GM18520 (cell line): Measurements from ENCODE around the gene C2orf81.
"Not testable (repeated sequence)": the region's sequence is repeated elsewhere in the genome, so short reads cannot be mapped to it uniquely, and the experiment has no call there.

Experiments
- ATAC-seq: cut with Tn5 transposase; IDR thresholded peaks from one replicate; pipeline ENCODE4 v1.9.1; 2021; ENCODE audit not compliant: unreplicated experiment

The C2orf81 gene

GRCh38 chr2:74421221-74421870 lies at the start of gene C2orf81, which contains the start of gene WDR54:
Gene C2orf81, minus strand, starts transcription at chr2:74421619. Its CDS starts 59 bp downstream, at chr2:74421560.
Gene WDR54, plus strand, starts transcription at chr2:74421730. Its CDS starts 424 bp downstream, at chr2:74422154.
- ATAC-seq, result peak; percentile 95

DNA sequence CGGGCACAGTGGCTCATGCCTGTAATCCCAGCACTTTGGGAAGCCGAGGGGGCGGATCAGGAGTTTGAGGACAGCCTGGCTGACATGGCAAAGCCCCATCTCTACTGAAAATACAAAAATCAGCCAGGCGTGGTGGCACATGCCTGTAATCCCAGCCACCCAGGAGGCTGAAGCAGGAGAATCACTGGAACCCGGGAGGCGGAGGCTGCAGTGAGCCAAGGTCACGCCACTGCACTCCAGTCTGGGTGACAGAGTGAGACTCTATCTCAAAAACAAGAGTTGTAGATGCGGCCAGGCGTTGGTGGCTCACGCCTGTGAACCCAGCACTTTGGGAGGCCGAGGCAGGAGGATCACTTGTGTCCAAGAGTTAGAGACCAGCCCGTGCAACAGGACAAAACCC lies 49.3 kb upstream of the C2orf81 start:
- not testable (repeated sequence) for ATAC-seq

DNA sequence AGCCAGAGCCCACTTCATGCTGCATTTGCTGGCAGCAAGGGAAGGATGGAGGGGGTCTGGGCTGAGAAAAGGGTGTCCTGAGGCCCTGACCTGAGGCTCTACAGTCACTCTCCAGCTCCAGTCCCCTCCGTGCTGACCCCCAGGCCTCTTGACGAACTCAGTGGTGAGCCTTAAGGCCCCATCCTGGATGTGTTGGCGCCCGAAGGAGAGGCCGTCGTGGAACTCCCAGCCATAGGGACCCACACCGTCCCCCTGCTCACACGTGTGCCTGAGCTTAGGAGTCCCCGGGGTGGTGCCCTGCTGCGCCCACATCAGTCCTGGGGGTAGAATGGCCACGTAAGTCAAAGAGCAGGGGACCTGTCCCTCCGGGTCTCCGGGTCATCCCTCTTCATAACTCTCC lies 43.0 kb upstream of the C2orf81 start:
- ATAC-seq, result no peak

DNA sequence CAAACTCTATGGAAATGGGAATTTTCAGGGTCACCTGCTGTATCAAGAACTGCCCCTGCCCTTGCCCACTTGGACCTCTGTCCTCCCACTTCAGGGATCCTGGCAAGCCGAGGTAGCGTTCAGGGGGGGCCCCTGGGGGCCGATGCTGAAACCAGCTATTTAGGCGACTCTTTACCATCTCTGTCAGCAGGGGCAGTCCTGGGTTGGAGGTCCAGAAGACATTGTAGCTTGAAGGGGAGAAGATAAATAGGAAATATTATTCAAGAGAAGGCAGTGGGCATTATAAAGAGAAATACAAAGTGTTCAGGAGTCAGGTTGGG lies 41.3 kb upstream of the C2orf81 start:
- no peak for ATAC-seq

DNA sequence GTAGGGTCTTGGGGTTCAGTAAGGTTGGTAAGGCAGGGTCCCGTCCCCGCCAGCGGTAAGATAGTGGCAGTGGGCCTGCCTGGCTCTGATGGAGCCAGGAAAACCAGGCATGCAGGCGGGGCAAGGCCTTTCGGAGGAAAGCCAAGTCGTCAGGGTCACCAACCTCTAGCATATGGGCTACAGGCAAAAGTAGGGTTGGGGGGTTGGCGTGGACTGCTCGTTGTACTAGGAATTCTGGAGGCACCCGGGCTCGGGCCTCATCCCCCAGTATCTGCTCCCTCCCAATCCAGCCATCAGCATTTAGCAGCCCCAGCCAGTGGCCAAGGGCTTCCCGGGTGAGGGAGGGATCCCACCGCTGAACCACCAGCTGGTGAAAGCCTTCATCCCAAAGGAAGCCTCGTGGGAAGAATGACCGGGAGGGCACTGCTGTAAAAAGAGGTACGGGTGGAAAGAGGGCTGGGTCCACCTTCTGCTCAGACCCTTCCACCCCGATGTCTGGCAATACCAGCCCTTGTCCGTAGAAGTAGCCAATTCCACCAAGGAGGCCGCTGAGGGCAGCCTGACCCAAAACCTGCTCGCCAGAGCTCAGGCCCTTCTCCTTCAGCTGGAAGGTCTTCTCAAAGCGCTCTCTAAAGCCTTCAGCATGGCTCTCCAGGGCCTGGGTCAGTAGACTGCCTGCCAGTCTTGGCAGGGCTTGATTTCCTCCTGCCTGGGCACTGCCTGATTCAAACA lies 40.8 kb upstream of the C2orf81 start:
- ATAC-seq, result no peak

GRCh38 chr2:74461187-74462053 lies 40.0 kb upstream of the C2orf81 start:
- ATAC-seq, result no peak

GRCh38 chr2:74460187-74460586 lies 38.8 kb upstream of the C2orf81 start:
- not testable (repeated sequence) for ATAC-seq

DNA sequence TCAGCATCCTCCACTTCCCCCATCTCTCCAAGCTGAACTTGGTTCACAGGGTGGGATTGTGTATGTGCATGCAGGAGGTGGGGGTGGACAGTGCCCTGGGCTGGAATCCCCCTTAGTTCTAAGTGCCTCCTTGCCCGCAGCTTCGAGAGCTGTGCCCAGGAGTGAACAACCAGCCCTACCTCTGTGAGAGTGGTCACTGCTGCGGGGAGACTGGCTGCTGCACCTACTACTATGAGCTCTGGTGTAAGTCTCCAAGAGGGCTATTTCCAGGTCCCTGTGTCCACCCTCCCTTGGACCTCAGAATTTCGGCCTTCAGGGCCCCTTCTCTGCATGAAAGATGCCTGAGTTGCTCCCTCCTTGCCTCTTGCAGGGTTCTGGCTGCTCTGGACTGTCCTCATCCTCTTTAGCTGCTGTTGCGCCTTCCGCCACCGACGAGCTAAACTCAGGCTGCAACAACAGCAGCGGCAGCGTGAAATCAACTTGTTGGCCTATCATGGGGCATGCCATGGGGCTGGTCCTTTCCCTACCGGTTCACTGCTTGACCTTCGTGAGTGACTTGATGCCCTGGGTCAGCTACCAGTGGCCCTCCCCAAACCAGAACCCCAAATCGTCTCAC lies 38.2 kb upstream of the C2orf81 start:
- ATAC-seq, result not testable (repeated sequence)

GRCh38 chr2:74458938-74459363 lies 37.5 kb upstream of the C2orf81 start:
- ATAC-seq, result no peak

DNA sequence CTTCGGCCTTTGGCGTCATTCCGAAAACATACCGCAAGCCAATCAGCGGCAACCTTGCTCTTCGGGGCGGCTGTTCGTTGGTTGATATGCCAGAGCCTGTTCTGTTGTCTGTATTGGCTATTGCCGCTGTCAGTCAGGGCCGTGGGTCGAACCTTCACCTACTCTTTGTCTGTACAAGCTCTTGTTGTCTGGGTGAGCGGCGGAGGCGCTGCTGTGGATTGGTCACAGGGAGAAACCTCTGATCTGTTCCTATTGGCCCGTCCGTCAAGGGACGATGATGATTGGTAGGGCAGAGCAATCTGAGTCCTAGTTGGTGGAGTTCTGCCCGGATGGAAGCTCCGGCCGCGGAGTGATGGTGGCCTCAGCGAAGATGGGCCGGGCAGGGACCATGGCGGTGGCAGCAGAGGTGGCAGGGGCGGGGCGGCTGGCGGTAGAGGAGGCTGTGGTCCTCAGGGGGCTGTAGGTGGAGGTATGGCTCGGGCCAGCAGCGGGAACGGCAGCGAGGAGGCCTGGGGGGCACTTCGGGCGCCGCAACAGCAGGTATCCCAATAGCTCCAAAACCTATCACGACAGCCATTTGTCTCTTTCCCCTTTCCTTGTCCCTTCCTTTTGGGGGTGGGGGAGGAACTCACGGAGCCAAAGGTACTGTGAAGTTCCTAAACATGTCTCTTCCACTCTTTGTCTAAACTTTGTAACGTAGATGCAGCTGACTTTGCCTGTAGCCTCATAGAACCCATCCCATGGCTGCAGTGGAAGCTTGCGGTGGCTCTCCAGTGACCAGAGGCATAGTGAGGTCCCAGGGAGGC lies 36.9 kb upstream of the C2orf81 start, which contains the start of gene WBP1:
TSS of gene WBP1 (plus strand) at position 307 of the 806 bp plus-strand sequence. CDS start at position 472, 165 bp downstream.
- ATAC-seq, result peak; percentile 83

DNA sequence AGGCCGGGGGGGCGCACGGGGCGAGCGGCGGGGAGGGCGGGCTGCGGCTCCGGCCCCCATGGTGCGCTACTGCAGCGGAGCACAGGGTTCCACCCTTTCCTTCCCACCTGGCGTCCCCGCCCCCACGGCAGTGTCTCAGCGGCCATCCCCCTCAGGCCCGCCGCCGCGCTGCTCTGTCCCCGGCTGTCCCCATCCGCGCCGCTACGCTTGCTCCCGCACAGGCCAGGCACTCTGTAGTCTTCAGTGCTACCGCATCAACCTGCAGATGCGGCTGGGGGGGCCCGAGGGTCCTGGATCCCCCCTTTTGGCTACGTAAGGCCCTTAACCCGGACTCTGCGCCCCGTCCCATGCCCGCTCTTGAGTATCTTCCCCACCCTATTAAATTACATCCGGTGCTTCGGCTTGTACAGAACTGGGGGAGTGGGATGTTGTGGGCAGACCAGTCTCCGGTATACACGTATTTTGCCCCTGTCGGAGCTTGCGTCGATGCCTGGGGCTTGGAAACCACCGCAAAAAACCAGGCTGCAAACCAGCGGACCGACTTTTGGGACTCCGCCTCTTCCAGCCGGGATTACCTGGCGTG lies 36.2 kb upstream of the C2orf81 start:
- ATAC-seq, result peak; percentile 12

DNA sequence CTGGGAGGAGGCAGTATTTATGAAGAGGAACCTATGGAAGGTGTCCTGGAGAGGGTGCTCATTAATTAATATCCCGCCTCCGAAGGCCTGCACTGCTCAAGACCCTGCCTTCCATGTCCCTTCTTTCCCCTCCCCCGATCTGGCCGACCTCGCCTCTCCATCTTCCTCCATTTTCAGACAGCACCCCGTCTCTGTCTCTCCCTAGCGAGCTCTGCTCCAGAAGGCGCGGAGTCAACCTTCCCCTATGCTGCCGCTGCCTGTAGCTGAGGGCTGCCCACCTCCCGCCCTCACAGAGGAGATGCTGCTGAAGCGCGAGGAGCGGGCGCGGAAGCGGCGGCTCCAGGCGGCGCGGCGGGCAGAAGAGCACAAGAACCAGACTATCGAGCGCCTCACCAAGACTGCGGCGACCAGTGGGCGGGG lies 35.7 kb upstream of the C2orf81 start:
- ATAC-seq, result no peak

DNA sequence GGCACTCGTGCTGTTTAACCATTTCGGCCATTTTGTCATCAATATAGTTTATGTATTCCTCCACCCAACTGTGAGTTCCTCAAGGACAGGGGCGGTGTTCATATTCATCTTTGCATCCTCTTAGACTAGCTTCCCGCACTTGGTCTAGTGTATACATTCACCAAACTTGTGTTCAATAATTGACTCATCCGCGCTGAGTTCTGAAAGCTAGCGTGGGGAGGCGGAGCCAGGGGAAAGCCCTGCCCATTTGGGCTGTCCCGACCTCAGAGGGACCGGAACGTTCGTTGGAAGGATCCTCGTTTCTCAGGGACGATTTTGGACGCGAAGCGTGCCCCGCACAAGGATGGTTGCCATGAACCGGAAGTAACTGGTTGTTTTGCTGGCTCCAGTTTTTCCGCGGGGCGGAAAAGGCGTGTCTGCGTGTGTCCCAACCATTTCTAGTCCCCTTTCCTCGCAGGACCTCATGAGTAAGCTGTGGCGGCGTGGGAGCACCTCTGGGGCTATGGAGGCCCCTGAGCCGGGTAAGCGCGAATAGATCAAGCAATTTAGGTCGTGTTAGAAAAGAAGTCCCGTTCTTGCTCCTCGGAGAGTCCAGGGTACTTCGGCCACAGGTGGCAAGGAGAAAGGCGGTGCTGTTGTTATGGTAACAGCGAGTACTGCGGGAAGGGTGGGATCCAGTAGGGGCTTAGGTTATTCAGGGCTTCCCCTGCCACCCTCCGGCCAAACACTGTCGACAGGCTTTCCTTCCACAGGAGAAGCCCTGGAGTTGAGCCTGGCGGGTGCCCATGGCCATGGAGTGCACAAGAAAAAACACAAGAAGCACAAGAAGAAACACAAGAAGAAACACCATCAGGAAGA lies 33.5 kb upstream of the C2orf81 start, which contains the start of gene INO80B:
TSS of gene INO80B (plus strand) at position 434 of the 858 bp plus-strand sequence. CDS start at position 464, 30 bp downstream.
- ATAC-seq, result peak; percentile 47

GRCh38 chr2:74450570-74451190 lies 29.3 kb upstream of the C2orf81 start:
- ATAC-seq, result no peak

DNA sequence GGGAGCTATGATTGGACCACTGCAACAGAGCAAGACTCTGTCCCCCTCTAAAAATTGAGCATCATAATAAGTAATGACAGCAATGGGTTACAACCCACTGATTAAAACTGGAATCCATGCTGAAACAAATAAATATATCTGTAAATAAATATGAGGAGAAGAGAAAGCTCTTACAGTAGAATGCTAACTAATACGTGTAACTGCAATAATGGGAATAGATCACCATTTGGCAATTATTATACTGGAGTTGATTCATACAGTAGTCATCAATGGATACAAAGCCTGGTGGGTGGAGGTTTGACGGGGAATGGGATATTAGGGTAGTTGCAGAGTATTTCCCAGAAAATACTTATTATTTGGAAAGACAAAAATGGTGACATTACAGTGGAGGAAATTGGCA lies 27.4 kb upstream of the C2orf81 start:
- no peak for ATAC-seq

GRCh38 chr2:74447230-74447999 lies 26.0 kb upstream of the C2orf81 start:
- no peak for ATAC-seq

GRCh38 chr2:74444498-74445318 lies 23.3 kb upstream of the C2orf81 start:
- ATAC-seq, result no peak
